GM23338 (cell line): Measurements from ENCODE around the gene ZNF385B. TPM values are rescaled to one million over a fixed set of nuclear protein-coding genes. Genes with fewer than 3 reads are reported as not detected.

Experiments
- ATAC-seq: fragments of 200-7000 bp; cut with Tn5 transposase; 3 replicates; pipeline ENCODE4 v1.9.1; 2020
- DNase-seq: peaks from one replicate; pipeline ENCODE4 v3.0.0-alpha.2; 2015; ENCODE audit warnings: low spot score
- H2AFZ ChIP-seq: fragments of 200-600 bp; sonication (generic); 2 replicates; pipeline ENCODE4 v1.8.0; 2016; ENCODE audit warnings: antibody characterized with exemption, mild to moderate bottlenecking, moderate library complexity
- H3F3A ChIP-seq: fragments of 200-600 bp; sonication (generic); replicated peaks from 2 replicates; pipeline ENCODE4 v1.8.0; 2017; ENCODE audit warnings: antibody characterized with exemption, mixed run types, low read depth
- H3K27ac ChIP-seq: fragments of 200-600 bp; sonication (generic); 2 replicates; pipeline ENCODE4 v1.6.1; 2016; ENCODE audit warnings: low read depth
- H3K27me3 ChIP-seq: fragments of 200-600 bp; sonication (generic); 2 replicates; pipeline ENCODE4 v1.8.0; 2016; ENCODE audit warnings: mild to moderate bottlenecking, mixed run types, moderate library complexity; ENCODE audit not compliant: insufficient read depth
- H3K36me3 ChIP-seq: fragments of 200-600 bp; sonication (generic); 2 replicates; pipeline ENCODE4 v1.8.0; 2016; ENCODE audit warnings: mild to moderate bottlenecking; ENCODE audit not compliant: insufficient read depth
- H3K4me1 ChIP-seq: fragments of 200-600 bp; sonication (generic); 2 replicates; pipeline ENCODE4 v1.8.0; 2016; ENCODE audit warnings: mild to moderate bottlenecking, moderate library complexity; ENCODE audit not compliant: insufficient read depth
- H3K4me2 ChIP-seq: fragments of 200-600 bp; sonication (generic); 2 replicates; pipeline ENCODE4 v1.7.1; 2017; ENCODE audit warnings: mixed run types
- H3K4me3 ChIP-seq: fragments of 200-600 bp; sonication (generic); 2 replicates; pipeline ENCODE4 v1.6.1; 2016; ENCODE audit warnings: mixed run types
- H3K79me2 ChIP-seq: fragments of 200-600 bp; sonication (generic); replicated peaks from 2 replicates; pipeline ENCODE4 v1.8.0; 2017; ENCODE audit warnings: mild to moderate bottlenecking; ENCODE audit not compliant: insufficient read depth
- H3K9me2 ChIP-seq: fragments of 200-600 bp; sonication (generic); 2 replicates; pipeline ENCODE4 v1.8.0; 2017; ENCODE audit not compliant: insufficient read depth
- H4K20me1 ChIP-seq: fragments of 200-600 bp; sonication (generic); replicated peaks from 2 replicates; pipeline ENCODE4 v1.8.0; 2017; ENCODE audit warnings: mild to moderate bottlenecking; ENCODE audit not compliant: insufficient read depth
- H3K27ac Mint-ChIP-seq: 2 replicates; pipeline ENCODE4 v1.8.0; 2020; ENCODE audit warnings: inconsistent platforms, mild to moderate bottlenecking, moderate library complexity, mixed read lengths
- H3K27me3 Mint-ChIP-seq: 3 replicates; pipeline ENCODE4 v1.8.0; 2022; ENCODE audit warnings: low read depth, mild to moderate bottlenecking, moderate library complexity, mixed read lengths, inconsistent platforms; ENCODE audit not compliant: insufficient read depth, poor library complexity
- H3K36me3 Mint-ChIP-seq: 3 replicates; pipeline ENCODE4 v1.8.0; 2021; ENCODE audit warnings: low read depth, mild to moderate bottlenecking, inconsistent platforms, moderate library complexity, mixed read lengths
- H3K4me1 Mint-ChIP-seq: 3 replicates; pipeline ENCODE4 v1.8.0; 2020; ENCODE audit warnings: mild to moderate bottlenecking, inconsistent platforms, mixed read lengths
- H3K4me3 Mint-ChIP-seq: 3 replicates; pipeline ENCODE4 v1.8.0; 2021; ENCODE audit warnings: moderate library complexity, mild to moderate bottlenecking, inconsistent platforms, mixed read lengths
- H3K9me3 Mint-ChIP-seq: 3 replicates; pipeline ENCODE4 v1.8.0; 2020; ENCODE audit warnings: moderate library complexity, mild to moderate bottlenecking, inconsistent platforms, mixed read lengths
- EZH2 ChIP-seq: fragments of 200-600 bp; sonication (generic); IDR thresholded peaks from one replicate; pipeline ENCODE4 v1.8.0; 2017; ENCODE audit warnings: antibody characterized with exemption, mild to moderate bottlenecking, low read depth; ENCODE audit not compliant: unreplicated experiment
- EZH2phosphoT487 ChIP-seq: fragments of 200-600 bp; sonication (generic); IDR thresholded peaks from one replicate; pipeline ENCODE4 v1.8.1; 2018; ENCODE audit warnings: antibody characterized with exemption; ENCODE audit not compliant: unreplicated experiment
- NANOG ChIP-seq: IDR thresholded peaks from 2 replicates; pipeline ENCODE4 v1.6.1; 2016; ENCODE audit warnings: antibody characterized with exemption, borderline replicate concordance
- POLR2AphosphoS5 ChIP-seq: IDR thresholded peaks from 2 replicates; pipeline ENCODE4 v1.6.1; 2016; ENCODE audit warnings: antibody characterized with exemption, low read depth
- ZNF114 ChIP-seq: fragments of 250-450 bp; sonication (Bioruptor Pico); IDR thresholded peaks from 2 replicates; pipeline ENCODE4 v1.5.0; 2020; ENCODE audit warnings: mild to moderate bottlenecking, moderate library complexity
- ZNF331 ChIP-seq: fragments of 250-450 bp; sonication (Bioruptor Pico); IDR thresholded peaks from 2 replicates; pipeline ENCODE4 v1.5.0; 2020; ENCODE audit warnings: low read depth, mild to moderate bottlenecking, moderate library complexity
- polyA plus RNA-seq: library from polyadenylated mRNA; unstranded; fragments of >200 nt; fragmentation: Nextera tagmentation; extraction: Ambion mirVana; gene quantifications from 2 replicates; pipeline ENCODE4 v1.2.1, GENCODE V29; 2016
- total RNA-seq: library from RNA; depleted of rRNA; stranded (reverse); fragments of >200 nt; shearing (Covaris generic); gene quantifications from 2 replicates; pipeline ENCODE4 v1.2.3, GENCODE V29; 2014
- TF ChIP-seq, protein P1 (sequence below): IDR thresholded peaks from one replicate; pipeline ENCODE4 v1.6.1; 2018; ENCODE audit warnings: antibody characterized with exemption; ENCODE audit not compliant: unreplicated experiment
- TF ChIP-seq, protein P2 (sequence below): IDR thresholded peaks from 2 replicates; pipeline ENCODE4 v1.6.1; 2016; ENCODE audit warnings: antibody characterized with exemption

Gene ZNF385B
- total and polyA plus RNA-seq, 2 experiments from 2014 or later, result 1.5 to 4.6 TPM

DNA sequence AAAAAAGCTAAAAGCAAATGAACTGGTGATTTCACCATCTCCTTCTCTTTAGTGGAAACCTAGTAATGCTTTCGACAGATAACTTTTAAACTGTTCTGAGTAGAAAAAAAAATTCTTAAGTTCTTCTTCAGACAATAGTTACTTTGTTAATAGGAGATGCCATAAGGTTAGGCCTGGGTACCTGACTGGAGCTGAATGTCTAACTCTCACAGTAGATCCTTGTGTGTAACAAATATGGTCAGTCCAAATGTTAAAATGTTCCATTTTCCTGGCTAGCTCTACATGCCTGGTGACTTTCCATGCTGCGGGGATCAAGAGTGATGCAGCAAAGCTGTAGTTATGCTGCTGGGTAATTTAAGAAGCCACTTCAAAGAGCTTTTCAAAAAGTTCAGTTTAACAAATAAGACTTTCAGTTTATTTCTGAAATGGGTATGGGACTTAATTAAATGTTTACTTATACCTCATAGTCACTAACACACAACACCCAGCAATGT is 332.8 kb downstream of the ZNF385B start:
- Mint-ChIP-seq H3K4me1 (peaks cover 8% of the 10 kb centered on the region; the same call in 2 of the 3 replicates), H3K36me3 (no peaks in the 10 kb centered on the region), H3K9me3 (no peaks in the 10 kb centered on the region), H3K27ac (no peak overlapping the region), H3K4me3 (no peak overlapping the region), H3K27me3 (peaks cover 2% of the 10 kb centered on the region)
- Histone ChIP-seq H3K79me2 (no peaks in the 10 kb centered on the region), H3K9me2 (no peaks in the 10 kb centered on the region), H3F3A (no peaks in the 10 kb centered on the region), H3K27ac (no peak overlapping the region), H3K4me3 (no peak overlapping the region), H3K36me3 (no peaks in the 10 kb centered on the region), H2AFZ (no peak overlapping the region), H3K4me1 (0 out of 2 replicates have a peak, but pooled peaks cover 5% of the 10 kb centered on the region), H3K4me2 (no peak overlapping the region), H4K20me1 (no peaks in the 10 kb centered on the region), H3K27me3 (no peaks in the 10 kb centered on the region)
- TF ChIP-seq ZNF114 (CRISPR knock-in tag), result no peak
- DNase-seq (no peak), ATAC-seq (no peak)

DNA sequence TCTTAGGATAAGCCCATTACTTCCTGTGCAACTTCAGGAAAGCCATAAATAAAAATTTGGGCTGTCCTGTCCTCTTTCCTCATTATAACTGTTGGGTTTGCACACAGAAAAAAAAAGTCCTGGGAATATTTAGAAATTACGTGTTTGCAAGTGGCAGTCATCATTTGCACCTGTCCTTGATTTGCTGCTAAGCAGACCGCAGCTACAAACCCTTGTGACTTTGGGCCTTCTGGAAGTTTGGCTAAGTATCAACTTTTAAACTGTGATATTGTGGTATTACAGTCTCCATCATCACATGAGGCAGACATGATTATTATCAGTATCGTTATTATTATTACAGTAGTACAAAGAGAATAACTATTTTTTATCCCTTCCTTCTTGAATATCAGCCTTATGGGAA is 336.1 kb downstream of the ZNF385B start:
- Mint-ChIP-seq H3K27me3 (peaks cover under 1% of the 10 kb centered on the region), H3K36me3 (no peaks in the 10 kb centered on the region), H3K4me3 (no peak overlapping the region), H3K9me3 (no peaks in the 10 kb centered on the region), H3K4me1 (no peaks in the 10 kb centered on the region), H3K27ac (no peak overlapping the region)
- Histone ChIP-seq H3F3A (no peaks in the 10 kb centered on the region), H3K4me1 (no peaks in the 10 kb centered on the region), H3K79me2 (no peaks in the 10 kb centered on the region), H3K36me3 (no peaks in the 10 kb centered on the region), H3K27ac (no peak overlapping the region), H2AFZ (no peak overlapping the region), H3K9me2 (no peaks in the 10 kb centered on the region), H3K27me3 (no peaks in the 10 kb centered on the region), H3K4me3 (no peak overlapping the region), H3K4me2 (no peak overlapping the region), H4K20me1 (no peaks in the 10 kb centered on the region)
- ATAC-seq (no peak), DNase-seq (no peak)
- TF ChIP-seq NANOG (no peak), ZNF114 (CRISPR knock-in tag) (no peak), EZH2 (no peak), ZNF331 (CRISPR knock-in tag) (no peak), POLR2AphosphoS5 (no peak), EZH2phosphoT487 (no peak)
- TF ChIP-seq, protein P1, sequence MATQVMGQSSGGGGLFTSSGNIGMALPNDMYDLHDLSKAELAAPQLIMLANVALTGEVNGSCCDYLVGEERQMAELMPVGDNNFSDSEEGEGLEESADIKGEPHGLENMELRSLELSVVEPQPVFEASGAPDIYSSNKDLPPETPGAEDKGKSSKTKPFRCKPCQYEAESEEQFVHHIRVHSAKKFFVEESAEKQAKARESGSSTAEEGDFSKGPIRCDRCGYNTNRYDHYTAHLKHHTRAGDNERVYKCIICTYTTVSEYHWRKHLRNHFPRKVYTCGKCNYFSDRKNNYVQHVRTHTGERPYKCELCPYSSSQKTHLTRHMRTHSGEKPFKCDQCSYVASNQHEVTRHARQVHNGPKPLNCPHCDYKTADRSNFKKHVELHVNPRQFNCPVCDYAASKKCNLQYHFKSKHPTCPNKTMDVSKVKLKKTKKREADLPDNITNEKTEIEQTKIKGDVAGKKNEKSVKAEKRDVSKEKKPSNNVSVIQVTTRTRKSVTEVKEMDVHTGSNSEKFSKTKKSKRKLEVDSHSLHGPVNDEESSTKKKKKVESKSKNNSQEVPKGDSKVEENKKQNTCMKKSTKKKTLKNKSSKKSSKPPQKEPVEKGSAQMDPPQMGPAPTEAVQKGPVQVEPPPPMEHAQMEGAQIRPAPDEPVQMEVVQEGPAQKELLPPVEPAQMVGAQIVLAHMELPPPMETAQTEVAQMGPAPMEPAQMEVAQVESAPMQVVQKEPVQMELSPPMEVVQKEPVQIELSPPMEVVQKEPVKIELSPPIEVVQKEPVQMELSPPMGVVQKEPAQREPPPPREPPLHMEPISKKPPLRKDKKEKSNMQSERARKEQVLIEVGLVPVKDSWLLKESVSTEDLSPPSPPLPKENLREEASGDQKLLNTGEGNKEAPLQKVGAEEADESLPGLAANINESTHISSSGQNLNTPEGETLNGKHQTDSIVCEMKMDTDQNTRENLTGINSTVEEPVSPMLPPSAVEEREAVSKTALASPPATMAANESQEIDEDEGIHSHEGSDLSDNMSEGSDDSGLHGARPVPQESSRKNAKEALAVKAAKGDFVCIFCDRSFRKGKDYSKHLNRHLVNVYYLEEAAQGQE, result no peak

DNA sequence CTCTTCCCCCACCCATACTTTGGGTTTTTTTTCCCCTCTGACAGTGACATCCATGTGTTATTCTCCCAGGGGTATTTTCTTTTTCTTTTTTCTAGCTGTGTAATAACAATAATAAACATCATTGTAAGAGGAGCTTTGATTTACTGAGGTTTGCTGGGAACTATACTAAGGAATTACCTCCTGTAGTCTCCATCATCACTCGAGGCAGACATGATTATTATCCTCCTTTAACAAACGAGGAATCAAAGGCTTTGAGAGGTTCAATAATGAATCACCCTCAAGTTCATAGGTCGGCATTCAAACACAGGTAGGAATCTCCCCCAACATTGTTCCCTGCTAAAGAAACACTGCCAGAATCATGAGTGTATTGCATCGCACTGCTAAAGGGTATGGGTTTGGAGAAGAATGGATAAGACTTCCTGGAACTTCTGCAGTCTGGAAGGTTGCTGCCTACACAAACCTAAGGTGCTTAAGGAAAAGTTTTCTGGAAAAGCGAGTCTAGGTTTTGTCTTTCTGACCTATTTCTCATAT is 336.5 kb downstream of the ZNF385B start:
- no peak for ATAC-seq
- TF ChIP-seq, protein P2, sequence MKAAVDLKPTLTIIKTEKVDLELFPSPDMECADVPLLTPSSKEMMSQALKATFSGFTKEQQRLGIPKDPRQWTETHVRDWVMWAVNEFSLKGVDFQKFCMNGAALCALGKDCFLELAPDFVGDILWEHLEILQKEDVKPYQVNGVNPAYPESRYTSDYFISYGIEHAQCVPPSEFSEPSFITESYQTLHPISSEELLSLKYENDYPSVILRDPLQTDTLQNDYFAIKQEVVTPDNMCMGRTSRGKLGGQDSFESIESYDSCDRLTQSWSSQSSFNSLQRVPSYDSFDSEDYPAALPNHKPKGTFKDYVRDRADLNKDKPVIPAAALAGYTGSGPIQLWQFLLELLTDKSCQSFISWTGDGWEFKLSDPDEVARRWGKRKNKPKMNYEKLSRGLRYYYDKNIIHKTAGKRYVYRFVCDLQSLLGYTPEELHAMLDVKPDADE, result no peak
- no peak for TF ChIP-seq ZNF114 (CRISPR knock-in tag)
- TF ChIP-seq EZH2, result no peak

More for the DNA sequence above, 336.5 kb downstream of the ZNF385B start:
- H3K27ac ChIP-seq, result no peak overlapping the region
- H3K36me3 Mint-ChIP-seq, result no peaks in the 10 kb centered on the region
- no peaks in the 10 kb centered on the region for H3K9me3 Mint-ChIP-seq
- H4K20me1 ChIP-seq, result no peaks in the 10 kb centered on the region
- no peaks in the 10 kb centered on the region for H3K27me3 Mint-ChIP-seq
- no peaks in the 10 kb centered on the region for H3K4me1 Mint-ChIP-seq
- H2AFZ ChIP-seq, result 0 out of 2 replicates have a peak overlapping the region, but pooled peaks have one; percentile 48
- no peak overlapping the region for H3K4me3 ChIP-seq
- H3K9me2 ChIP-seq, result no peaks in the 10 kb centered on the region
- H3K4me3 Mint-ChIP-seq, result no peak overlapping the region
- DNase-seq, result no peak
- no peaks in the 10 kb centered on the region for H3K36me3 ChIP-seq
- no peak overlapping the region for H3K4me2 ChIP-seq
- no peaks in the 10 kb centered on the region for H3K4me1 ChIP-seq
- no peak overlapping the region for H3K27ac Mint-ChIP-seq
- H3K79me2 ChIP-seq, result no peaks in the 10 kb centered on the region
- no peaks in the 10 kb centered on the region for H3K27me3 ChIP-seq
- no peaks in the 10 kb centered on the region for H3F3A ChIP-seq
